Measurements from ENCODE around the gene CTBP2. TPM values are rescaled to one million over a fixed set of nuclear protein-coding genes. Genes with fewer than 3 reads are reported as not detected.

The CTBP2 gene
- total and polyA plus RNA-seq, 4 donors = 19.2 to 80.6 (median 63.2) TPM

GRCh38 chr10:125158601-125159485, 1.5 kb downstream of the CTBP2 start:
- peak; percentile 60 to 77 (median 68) for DNase-seq
- peak; percentile 10 for ATAC-seq (ENCODE audit: insufficient read depth, low FRiP score)

GRCh38 chr10:125158275-125158600, 2.1 kb downstream of the CTBP2 start:
- Histone ChIP-seq H3K4me3 (peak overlapping the region; percentile 88), H3K27me3 (ENCODE audit: control insufficient read depth in 3 of 3, insufficient read depth in 3 of 3, low read length in 2 of 3) (no peaks in the 10 kb centered on the region), H3K36me3 (ENCODE audit: control insufficient read depth in 4 of 4, insufficient read depth in 4 of 4, low read length in 4 of 4) (no peaks in the 10 kb centered on the region), H3K9me3 (ENCODE audit: control insufficient read depth in 4 of 4, insufficient read depth in 3 of 4, low read length in 3 of 4) (no peaks in the 10 kb centered on the region), H3K27ac (ENCODE audit: low read depth in 1 of 2, low read length in 1 of 2) (peak overlapping the region; percentile 97 to 100), H3K9ac (ENCODE audit: insufficient read depth in 1 of 2, low read length in 2 of 2) (peak overlapping the region; percentile 2 to 78), H3K4me1 (ENCODE audit: control insufficient read depth in 5 of 5, insufficient read depth in 5 of 5, low read length in 5 of 5) (peaks cover 14 to 62% (median 20%) of the 10 kb centered on the region in 5 donors)
- 3 to 7% methylated on average over 7 of the region's 7 CpGs for WGBS, 2 donors
- no peak for TF ChIP-seq CTCF (IDR thresholded peaks at IDR 0.05; ENCODE audit: control extremely low read depth, extremely low read depth)
- no peak for DNase-seq
- no peak for ATAC-seq (ENCODE audit: insufficient read depth, low FRiP score)

More at GRCh38 chr10:125158601-125159485, 1.5 kb downstream of the CTBP2 start:
- peak overlapping the region; percentile 96 for H3K4me3 ChIP-seq
- H3K9ac ChIP-seq (ENCODE audit: insufficient read depth in 1 of 2, low read length in 2 of 2) = peak overlapping the region; percentile 2 to 78
- TF ChIP-seq CTCF (IDR thresholded peaks at IDR 0.05; ENCODE audit: control extremely low read depth, extremely low read depth) = no peak
- H3K4me1 ChIP-seq (ENCODE audit: control insufficient read depth in 5 of 5, insufficient read depth in 5 of 5, low read length in 5 of 5) = peaks cover 12 to 56% (median 17%) of the 10 kb centered on the region in 5 donors
- peak overlapping the region; percentile 98 to 100 for H3K27ac ChIP-seq (ENCODE audit: low read depth in 1 of 2, low read length in 1 of 2)
- no peaks in the 10 kb centered on the region for H3K36me3 ChIP-seq (ENCODE audit: control insufficient read depth in 4 of 4, insufficient read depth in 4 of 4, low read length in 4 of 4)
- 0% methylated on average over 69 to 115 of the region's 115 CpGs for WGBS, 2 donors
- no peaks in the 10 kb centered on the region for H3K27me3 ChIP-seq (ENCODE audit: control insufficient read depth in 3 of 3, insufficient read depth in 3 of 3, low read length in 2 of 3)
- no peaks in the 10 kb centered on the region for H3K9me3 ChIP-seq (ENCODE audit: control insufficient read depth in 4 of 4, insufficient read depth in 3 of 4, low read length in 3 of 4)

GRCh38 chr10:125157505-125157904, 2.9 kb downstream of the CTBP2 start:
- H3K4me1 ChIP-seq (ENCODE audit: control insufficient read depth in 5 of 5, insufficient read depth in 5 of 5, low read length in 5 of 5) = peaks cover 20 to 68% (median 27%) of the 10 kb centered on the region in 5 donors
- H3K36me3 ChIP-seq (ENCODE audit: control insufficient read depth in 4 of 4, insufficient read depth in 4 of 4, low read length in 4 of 4) = no peaks in the 10 kb centered on the region
- 8 to 14% methylated on average over 3 of the region's 3 CpGs for WGBS, 2 donors

More at GRCh38 chr10:125157505-125157904, 2.9 kb downstream of the CTBP2 start:
- ATAC-seq (ENCODE audit: insufficient read depth, low FRiP score) (no peak), DNase-seq (peak; percentile 53 to 76 (median 60))
- Histone ChIP-seq H3K4me3 (no peak overlapping the region), H3K27ac (ENCODE audit: low read depth in 1 of 2, low read length in 1 of 2) (peak overlapping the region in 1 of 2 donors; percentile 30), H3K27me3 (ENCODE audit: control insufficient read depth in 3 of 3, insufficient read depth in 3 of 3, low read length in 2 of 3) (no peaks in the 10 kb centered on the region), H3K9me3 (ENCODE audit: control insufficient read depth in 4 of 4, insufficient read depth in 3 of 4, low read length in 3 of 4) (no peaks in the 10 kb centered on the region), H3K9ac (ENCODE audit: insufficient read depth in 1 of 2, low read length in 2 of 2) (peak overlapping the region; percentile 2 to 78)
- no peak for TF ChIP-seq CTCF (IDR thresholded peaks at IDR 0.05; ENCODE audit: control extremely low read depth, extremely low read depth)
